Sigmoid colon (tissue), 7 donors: ENCODE data around the gene LEMD2. TPM values are rescaled to one million over a fixed set of nuclear protein-coding genes. Genes with fewer than 3 reads are reported as not detected.

Experiments used
- DNase-seq: peaks from one replicate; pipeline ENCODE4 v3.0.0-alpha.2; 2019
- H3K27ac ChIP-seq, 4 donors: fragments of 200-600 bp; sonication (generic); one replicate each; pipeline ENCODE4 v1.5.1; 2016 to 2019; ENCODE audit warnings: mild to moderate bottlenecking in 1 of 4
- H3K27me3 ChIP-seq, 3 donors: fragments of 200-600 bp; sonication (generic); one replicate each; pipeline ENCODE4 v1.5.1; 2019; ENCODE audit warnings: mild to moderate bottlenecking in 1 of 3
- H3K36me3 ChIP-seq, 4 donors: fragments of 200-600 bp; sonication (generic); one replicate each; pipeline ENCODE4 v1.5.1; 2016 to 2019
- H3K4me1 ChIP-seq, 4 donors: fragments of 200-600 bp; sonication (generic); one replicate each; pipeline ENCODE4 v1.5.1; 2017 to 2019
- H3K4me3 ChIP-seq, 4 donors: fragments of 200-600 bp; sonication (generic); one replicate each; pipeline ENCODE4 v1.5.1; 2017 to 2019; ENCODE audit warnings: mild to moderate bottlenecking in 2 of 4, moderate library complexity in 1 of 4
- H3K9me3 ChIP-seq, 4 donors: fragments of 200-600 bp in 3 of 4; sonication (generic) in 3 of 4; one replicate each; pipeline versions ENCODE4 v1.5.1 to v1.6.1; 2013 to 2019
- CTCF ChIP-seq, 4 experiments: fragments of 450-650 bp in 3 of 4; fragments of 200-600 bp in 1 of 4; IDR thresholded peaks; one replicate each; pipeline ENCODE4 v1.5.1; 2016 to 2019; ENCODE audit warnings: antibody characterized with exemption in 4 of 4, mild to moderate bottlenecking in 3 of 4, moderate library complexity in 2 of 4
- EP300 ChIP-seq, 4 donors: sonication (generic); formaldehyde crosslinking; IDR thresholded peaks; one replicate each; pipeline ENCODE4 v1.6.1; 2017; ENCODE audit warnings: antibody characterized with exemption in 4 of 4
- POLR2A ChIP-seq, 2 donors: fragments of 450-650 bp; IDR thresholded peaks; one replicate each; pipeline ENCODE4 v1.6.1; 2016; ENCODE audit warnings: antibody characterized with exemption in 2 of 2, mild to moderate bottlenecking in 2 of 2, moderate library complexity in 2 of 2
- POLR2AphosphoS5 ChIP-seq, 4 donors: sonication (generic); formaldehyde crosslinking; IDR thresholded peaks; one replicate each; pipeline ENCODE4 v1.6.1; 2017; ENCODE audit warnings: antibody characterized with exemption in 4 of 4
- WGBS, 2 donors: extraction: QIAGEN DNeasy Blood & Tissue Kit; methylation state at CpG; one replicate each; pipeline ENCODE4 v1.1.7; 2013; 5-methylcytosine and 5-hydroxymethylcytosine counted together
- intact Hi-C: fragments of 100-400 bp; cut with DNase I; formaldehyde crosslinking; loops from one replicate; pipeline ENCODE4 v1.15.1; 2023
- polyA plus RNA-seq, 3 donors: library from polyadenylated mRNA; stranded (reverse); fragments of 200-250 nt; gene quantifications; one replicate each; pipeline ENCODE4 v1.2.3, GENCODE V29; 2013
- total RNA-seq, 4 donors: library from RNA; depleted of rRNA; stranded (reverse); fragments of >200 nt; gene quantifications; one replicate each; pipeline ENCODE4 v1.1.0, GENCODE V29; 2016
- donor health status: healthy with polysubstance abuse.
- donor health status: Bipolar disorder and iron deficiency.
- donor health status: healthy.

The LEMD2 gene
- total and polyA plus RNA-seq, 7 donors = 17.6 to 71.6 (median 38.3) TPM

GRCh38 chr6:33764036-33764435, 24.9 kb downstream of the LEMD2 start:
- intact Hi-C loops = loop anchor here (5.0 kb wide), 1 partner anchor 177 kb away; no protein-coding TSS in a partner anchor
- DNase-seq = no peak

GRCh38 chr6:33763483-33763882, 25.4 kb downstream of the LEMD2 start:
- Histone ChIP-seq H3K9me3 (no peaks in the 10 kb centered on the region), H3K27me3 (no peaks in the 10 kb centered on the region), H3K4me3 (no peak overlapping the region), H3K27ac (no peak overlapping the region), H3K4me1 (peaks cover 0 to 21% (median 14%) of the 10 kb centered on the region in 4 donors), H3K36me3 (no peaks in the 10 kb centered on the region)
- 63 to 73% methylated on average over 6 of the region's 6 CpGs for WGBS, 2 donors
- DNase-seq = no peak
- intact Hi-C loops = loop anchor here (2.0 to 5.0 kb wide), 2 partner anchors 53 to 176 kb away; partner anchors contain the start of gene UQCC2
- no peak for TF ChIP-seq POLR2A (IDR thresholded peaks at IDR 0.05)
- TF ChIP-seq CTCF (IDR thresholded peaks at IDR 0.05) = no peak
- no peak for TF ChIP-seq POLR2AphosphoS5 (IDR thresholded peaks at IDR 0.05)
- no peak for TF ChIP-seq EP300 (IDR thresholded peaks at IDR 0.05)

More at GRCh38 chr6:33764036-33764435, 24.9 kb downstream of the LEMD2 start:
- WGBS, 2 donors = 91 to 92% methylated on average over 2 of the region's 2 CpGs
- no peak overlapping the region for H3K4me3 ChIP-seq
- H3K27me3 ChIP-seq = peaks cover 0 to 5% (median 0%) of the 10 kb centered on the region in 3 donors
- no peak for TF ChIP-seq POLR2AphosphoS5 (IDR thresholded peaks at IDR 0.05)
- no peak for TF ChIP-seq CTCF (IDR thresholded peaks at IDR 0.05)
- TF ChIP-seq EP300 (IDR thresholded peaks at IDR 0.05) = no peak
- no peak for TF ChIP-seq POLR2A (IDR thresholded peaks at IDR 0.05)
- H3K36me3 ChIP-seq = no peaks in the 10 kb centered on the region
- H3K27ac ChIP-seq = no peak overlapping the region
- H3K4me1 ChIP-seq = peaks cover 0 to 26% (median 18%) of the 10 kb centered on the region in 4 donors
- H3K9me3 ChIP-seq = no peaks in the 10 kb centered on the region

- Histone ChIP-seq H3K27me3 (no peaks in the 10 kb centered on the region), H3K27ac (no peak overlapping the region), H3K36me3 (no peaks in the 10 kb centered on the region), H3K4me1 (peaks cover 0 to 17% (median 10%) of the 10 kb centered on the region in 4 donors), H3K4me3 (no peak overlapping the region), H3K9me3 (no peaks in the 10 kb centered on the region)
- WGBS, 2 donors = 78 to 88% methylated on average over 4 of the region's 4 CpGs
- TF ChIP-seq POLR2AphosphoS5 (IDR thresholded peaks at IDR 0.05) = no peak
- TF ChIP-seq EP300 (IDR thresholded peaks at IDR 0.05) = no peak
- TF ChIP-seq CTCF (IDR thresholded peaks at IDR 0.05) = no peak
- no peak for TF ChIP-seq POLR2A (IDR thresholded peaks at IDR 0.05)
- intact Hi-C loops = loop anchor here (1.0 to 5.0 kb wide), 3 partner anchors 18 to 175 kb away; partner anchors contain the start of gene UQCC2
- DNase-seq = no peak
Measured at GRCh38 chr6:33762713-33763112, 26.2 kb downstream of the LEMD2 start.

- peaks cover 0 to 19% (median 12%) of the 10 kb centered on the region in 4 donors for H3K4me1 ChIP-seq
- H3K4me3 ChIP-seq = no peak overlapping the region
- TF ChIP-seq CTCF (IDR thresholded peaks at IDR 0.05) (peak; percentile 55 to 72 (median 66)), EP300 (IDR thresholded peaks at IDR 0.05) (no peak), POLR2A (IDR thresholded peaks at IDR 0.05) (no peak)
- 36 to 56% methylated on average over 7 of the region's 7 CpGs for WGBS, 2 donors
- peak overlapping the region in 3 of 4 donors; percentile 54 to 57 (median 54) for H3K27ac ChIP-seq
- H3K36me3 ChIP-seq = no peaks in the 10 kb centered on the region
- intact Hi-C loops = loop anchor here (1.0 to 5.0 kb wide), 3 partner anchors 18 to 175 kb away; partner anchors contain the start of gene UQCC2
- peak; percentile 88 for DNase-seq
- H3K27me3 ChIP-seq = no peaks in the 10 kb centered on the region
- no peaks in the 10 kb centered on the region for H3K9me3 ChIP-seq
Measured at GRCh38 chr6:33761922-33762629, 26.9 kb downstream of the LEMD2 start.
